Hepatocyte (in vitro differentiated cells): ENCODE measurements around the gene CABP4.

Source experiments
- CTCF ChIP-seq: fragments of 200-600 bp; sonication (generic); IDR thresholded peaks from 2 replicates; pipeline ENCODE4 v1.5.1; 2016; ENCODE audit warnings: antibody characterized with exemption, mild to moderate bottlenecking; ENCODE audit not compliant: poor library complexity
- EZH2 ChIP-seq: fragments of 200-600 bp; sonication (generic); IDR thresholded peaks from 2 replicates; pipeline ENCODE4 v1.6.1; 2016; ENCODE audit warnings: antibody characterized with exemption, mild to moderate bottlenecking, borderline replicate concordance
- EZH2phosphoT487 ChIP-seq: fragments of 200-600 bp; sonication (generic); IDR thresholded peaks from one replicate; pipeline ENCODE4 v1.6.1; 2018; ENCODE audit warnings: antibody characterized with exemption, mild to moderate bottlenecking, low read depth, moderate library complexity; ENCODE audit not compliant: unreplicated experiment, severe bottlenecking

GRCh38 chr11:67468056-67468455 lies 12.9 kb downstream of the CABP4 start:
- TF ChIP-seq EZH2 (no peak), CTCF (no peak), EZH2phosphoT487 (no peak)
